HepG2 (cell line): ENCODE data around the gene PFKL. TPM values are rescaled to one million over a fixed set of nuclear protein-coding genes. Genes with fewer than 3 reads are reported as not detected.

ENCODE experiments used
- ARID4A ChIP-seq: sonication (generic); formaldehyde crosslinking; IDR thresholded peaks from 2 replicates; pipeline ENCODE4 v1.5.0; 2020; ENCODE audit warnings: mild to moderate bottlenecking, missing genetic modification reagents, borderline replicate concordance
- ARNTL ChIP-seq: sonication (generic); formaldehyde crosslinking; IDR thresholded peaks from 2 replicates; pipeline ENCODE4 v1.4.0; 2020; ENCODE audit warnings: mild to moderate bottlenecking, missing genetic modification reagents
- CBX2 ChIP-seq, 2 experiments: fragments of 200-600 bp in 1 of 2; sonication (generic); formaldehyde crosslinking in 1 of 2; IDR thresholded peaks; 2 replicates each; pipeline versions ENCODE4 v1.7.0 to v1.8.1; 2018 to 2022; ENCODE audit warnings: low read depth in 2 of 2, low read length in 1 of 2, mild to moderate bottlenecking in 1 of 2, missing genetic modification reagents in 1 of 2
- CREB1 ChIP-seq, 2 experiments: fragments of 450-650 bp in 1 of 2; IDR thresholded peaks; 2 replicates each; pipeline ENCODE4 v1.6.1; 2016 to 2017; ENCODE audit warnings: control low read depth in 1 of 2, mild to moderate bottlenecking in 1 of 2, missing compliant biosample characterization in 1 of 2, missing genetic modification characterization in 1 of 2
- DNMT1 ChIP-seq: sonication (generic); formaldehyde crosslinking; IDR thresholded peaks from 2 replicates; pipeline ENCODE4 v1.5.1; 2020; ENCODE audit warnings: mild to moderate bottlenecking, missing genetic modification reagents
- ESRRA ChIP-seq: sonication (generic); formaldehyde crosslinking; IDR thresholded peaks from 2 replicates; pipeline ENCODE4 v1.5.1; 2020; ENCODE audit warnings: mild to moderate bottlenecking, low read depth, missing genetic modification reagents
- GABPB1 ChIP-seq: IDR thresholded peaks from 2 replicates; pipeline ENCODE4 v1.6.1; 2016; ENCODE audit warnings: mild to moderate bottlenecking, missing genetic modification reagents, moderate library complexity, missing compliant biosample characterization
- HDAC1 ChIP-seq: sonication (generic); formaldehyde crosslinking; IDR thresholded peaks from 2 replicates; pipeline ENCODE4 v1.5.1; 2020; ENCODE audit warnings: mild to moderate bottlenecking, missing genetic modification reagents
- HMGA1 ChIP-seq: sonication (generic); formaldehyde crosslinking; conservative IDR thresholded peaks from 2 replicates; pipeline ENCODE4 v1.4.0; 2020; ENCODE audit warnings: missing genetic modification reagents
- KAT7 ChIP-seq: IDR thresholded peaks from 2 replicates; pipeline ENCODE4 v1.6.1; 2018; ENCODE audit warnings: borderline replicate concordance, missing compliant biosample characterization
- KDM5B ChIP-seq: sonication (generic); formaldehyde crosslinking; IDR thresholded peaks from 2 replicates; pipeline ENCODE4 v1.4.0; 2020; ENCODE audit warnings: missing genetic modification reagents, mild to moderate bottlenecking, borderline replicate concordance
- MXD4 ChIP-seq: IDR thresholded peaks from 2 replicates; pipeline ENCODE4 v1.6.1; 2016; ENCODE audit warnings: mild to moderate bottlenecking, missing biosample characterization, missing genetic modification reagents
- SSRP1 ChIP-seq: IDR thresholded peaks from 2 replicates; pipeline ENCODE4 v1.6.1; 2016; ENCODE audit warnings: control low read depth
- TCF7 ChIP-seq: sonication (generic); IDR thresholded peaks from 2 replicates; pipeline ENCODE4 v1.6.1; 2016; ENCODE audit warnings: antibody characterized with exemption, low read depth
- ZC3H13 ChIP-seq: sonication (generic); formaldehyde crosslinking; IDR thresholded peaks from 2 replicates; pipeline ENCODE4 v1.8.1; 2023; ENCODE audit warnings: mild to moderate bottlenecking, missing genetic modification reagents, moderate library complexity
- ZFYVE20 ChIP-seq: sonication (generic); formaldehyde crosslinking; IDR thresholded peaks from 2 replicates; pipeline ENCODE4 v1.8.0; 2023; ENCODE audit warnings: low read depth, mild to moderate bottlenecking, moderate library complexity, missing genetic modification reagents, borderline replicate concordance
- ZNF292 ChIP-seq: sonication (generic); formaldehyde crosslinking; IDR thresholded peaks from 2 replicates; pipeline ENCODE4 v1.8.1; 2022; ENCODE audit warnings: mild to moderate bottlenecking, low read depth, missing genetic modification reagents, borderline replicate concordance
- ZNF460 ChIP-seq: sonication (generic); formaldehyde crosslinking; IDR thresholded peaks from 2 replicates; pipeline ENCODE4 v1.5.1; 2020; ENCODE audit warnings: missing genetic modification reagents, mild to moderate bottlenecking, borderline replicate concordance
- ZNF570 ChIP-seq: sonication (generic); formaldehyde crosslinking; IDR thresholded peaks from 2 replicates; pipeline ENCODE4 v1.4.0; 2020; ENCODE audit warnings: mild to moderate bottlenecking, missing genetic modification reagents, borderline replicate concordance
- polyA plus RNA-seq, 8 experiments: library from polyadenylated mRNA; depleted of rRNA in 3 of 8; stranded (reverse) in 7 of 8; unstranded in 1 of 8; fragments of >200 nt; fragmentation: Illumina TruSeq in 4 of 8; extraction: Trizol in 4 of 8; gene quantifications; 2 replicates each; pipeline versions ENCODE4 v1.2.1 to v1.2.3, GENCODE V29; 2011 to 2016; ENCODE audit warnings: low read depth in 4 of 8, missing spikeins in 1 of 8, mixed read lengths in 1 of 8; ENCODE audit not compliant: insufficient read depth in 1 of 8
- total RNA-seq, 5 experiments: library from RNA; depleted of rRNA; stranded (reverse); fragments of >200 nt; fragmentation: Illumina TruSeq; extraction: Trizol; gene quantifications; 2 replicates each; pipeline ENCODE4 v1.2.3, GENCODE V29; 2016; ENCODE audit warnings: low read depth in 1 of 5
- TF ChIP-seq, protein P1 (sequence below): sonication (generic); formaldehyde crosslinking; IDR thresholded peaks from 2 replicates; pipeline ENCODE4 v1.8.0; 2022; ENCODE audit warnings: missing genetic modification reagents, low read depth, mild to moderate bottlenecking, borderline replicate concordance
- TF ChIP-seq, protein P2 (sequence below): sonication (generic); formaldehyde crosslinking; conservative IDR thresholded peaks from 2 replicates; pipeline ENCODE4 v1.4.0; 2020; ENCODE audit warnings: mild to moderate bottlenecking, missing genetic modification reagents, moderate library complexity

The PFKL gene
- total and polyA plus RNA-seq, 2 of the 13 experiments (the other 11 are each of a cell fraction or from before 2014, with no cell fraction given) = 92.8 to 106 TPM

GRCh38 chr21:44294391-44295162 lies 5.3 kb upstream of the PFKL start (continued):
- TF ChIP-seq KAT7 (CRISPR knock-in tag) = no peak
- no peak for TF ChIP-seq HMGA1 (CRISPR knock-in tag)
- TF ChIP-seq ZNF570 = no peak
- no peak for TF ChIP-seq TCF7
- no peak for TF ChIP-seq DNMT1
- TF ChIP-seq HDAC1 (CRISPR knock-in tag) = peak; percentile 57; the same call in 1 of the 2 replicates
- TF ChIP-seq CREB1 (IDR thresholded peaks at IDR 0.05) = peak; percentile 85
- no peak for TF ChIP-seq CREB1 (CRISPR knock-in tag; IDR thresholded peaks at IDR 0.05)
- TF ChIP-seq ZNF460 (CRISPR knock-in tag) = no peak
- peak; percentile 61 for TF ChIP-seq ZNF292 (CRISPR knock-in tag)
- TF ChIP-seq ZC3H13 (CRISPR knock-in tag) = no peak
- TF ChIP-seq CBX2 (IDR thresholded peaks at IDR 0.05; ENCODE audit: low read depth, low read length) = no peak
- TF ChIP-seq CBX2 (CRISPR knock-in tag; IDR thresholded peaks at IDR 0.05; ENCODE audit: low read depth) = no peak
- TF ChIP-seq KDM5B = 0 out of 2 replicates have a peak, but pooled peaks have one; percentile 27
- no peak for TF ChIP-seq ARNTL (CRISPR knock-in tag)
- TF ChIP-seq GABPB1 (CRISPR knock-in tag) = peak; percentile 27; the same call in 1 of the 2 replicates
- no peak for TF ChIP-seq SSRP1 (CRISPR knock-in tag)
- 0 out of 2 replicates have a peak, but pooled peaks have one; percentile 32 for TF ChIP-seq ARID4A (CRISPR knock-in tag)
- TF ChIP-seq, protein P1, sequence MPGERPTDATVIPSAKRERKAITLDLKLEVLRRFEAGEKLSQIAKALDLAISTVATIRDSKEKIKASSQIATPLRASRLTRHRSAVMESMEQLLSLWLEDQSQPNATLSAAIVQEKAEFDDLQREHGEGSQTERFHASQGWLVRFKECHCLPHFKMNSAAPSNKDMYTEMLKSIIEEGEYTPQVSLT (CRISPR knock-in tag) = no peak
- TF ChIP-seq MXD4 (CRISPR knock-in tag) = peak; percentile 18; the same call in 1 of the 2 replicates
- TF ChIP-seq ESRRA (CRISPR knock-in tag) = no peak
- TF ChIP-seq, protein P2, sequence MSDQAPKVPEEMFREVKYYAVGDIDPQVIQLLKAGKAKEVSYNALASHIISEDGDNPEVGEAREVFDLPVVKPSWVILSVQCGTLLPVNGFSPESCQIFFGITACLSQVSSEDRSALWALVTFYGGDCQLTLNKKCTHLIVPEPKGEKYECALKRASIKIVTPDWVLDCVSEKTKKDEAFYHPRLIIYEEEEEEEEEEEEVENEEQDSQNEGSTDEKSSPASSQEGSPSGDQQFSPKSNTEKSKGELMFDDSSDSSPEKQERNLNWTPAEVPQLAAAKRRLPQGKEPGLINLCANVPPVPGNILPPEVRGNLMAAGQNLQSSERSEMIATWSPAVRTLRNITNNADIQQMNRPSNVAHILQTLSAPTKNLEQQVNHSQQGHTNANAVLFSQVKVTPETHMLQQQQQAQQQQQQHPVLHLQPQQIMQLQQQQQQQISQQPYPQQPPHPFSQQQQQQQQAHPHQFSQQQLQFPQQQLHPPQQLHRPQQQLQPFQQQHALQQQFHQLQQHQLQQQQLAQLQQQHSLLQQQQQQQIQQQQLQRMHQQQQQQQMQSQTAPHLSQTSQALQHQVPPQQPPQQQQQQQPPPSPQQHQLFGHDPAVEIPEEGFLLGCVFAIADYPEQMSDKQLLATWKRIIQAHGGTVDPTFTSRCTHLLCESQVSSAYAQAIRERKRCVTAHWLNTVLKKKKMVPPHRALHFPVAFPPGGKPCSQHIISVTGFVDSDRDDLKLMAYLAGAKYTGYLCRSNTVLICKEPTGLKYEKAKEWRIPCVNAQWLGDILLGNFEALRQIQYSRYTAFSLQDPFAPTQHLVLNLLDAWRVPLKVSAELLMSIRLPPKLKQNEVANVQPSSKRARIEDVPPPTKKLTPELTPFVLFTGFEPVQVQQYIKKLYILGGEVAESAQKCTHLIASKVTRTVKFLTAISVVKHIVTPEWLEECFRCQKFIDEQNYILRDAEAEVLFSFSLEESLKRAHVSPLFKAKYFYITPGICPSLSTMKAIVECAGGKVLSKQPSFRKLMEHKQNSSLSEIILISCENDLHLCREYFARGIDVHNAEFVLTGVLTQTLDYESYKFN (CRISPR knock-in tag) = 0 out of 2 replicates have a peak, but pooled peaks have one; percentile 21
- TF ChIP-seq ZFYVE20 (CRISPR knock-in tag) = no peak
